IPS-NIHi11 (cell line): Measurements from ENCODE around the gene HDGFL1.

Source experiments
- DNase-seq: peaks from one replicate; pipeline ENCODE4 v3.0.0; 2012; ENCODE audit warnings: mixed read lengths, low spot score

The HDGFL1 gene

GRCh38 chr6:22569281-22570184, at the start of gene HDGFL1:
Gene HDGFL1 (plus strand): TSS chr6:22569566. CDS start chr6:22569576, 10 bp downstream.
- DNase-seq, result peak; percentile 11

DNA sequence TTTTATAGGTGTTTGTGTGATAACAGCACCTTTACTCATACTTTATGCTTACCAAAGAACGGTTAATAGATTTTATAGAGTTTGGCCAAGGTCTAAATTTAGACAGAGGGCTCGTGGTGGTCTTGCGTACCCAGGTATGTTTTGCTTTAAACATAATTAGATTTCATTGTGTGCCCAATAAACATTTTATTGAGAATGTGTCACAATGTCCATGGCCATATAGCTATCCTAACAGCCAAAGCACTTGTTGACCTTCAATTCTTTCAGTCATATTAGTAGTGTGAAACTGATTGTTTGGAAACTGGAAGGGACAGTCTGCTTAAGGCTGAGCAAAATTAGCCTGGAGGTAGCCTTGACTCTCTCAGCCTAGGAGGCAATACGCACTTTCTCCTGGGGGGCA, 48.3 kb upstream of the HDGFL1 start:
- no peak for DNase-seq

- DNase-seq, result no peak
Measured at GRCh38 chr6:22526736-22527135, 42.6 kb upstream of the HDGFL1 start.

- no peak for DNase-seq
Measured at GRCh38 chr6:22529866-22530265, 39.5 kb upstream of the HDGFL1 start.

DNA sequence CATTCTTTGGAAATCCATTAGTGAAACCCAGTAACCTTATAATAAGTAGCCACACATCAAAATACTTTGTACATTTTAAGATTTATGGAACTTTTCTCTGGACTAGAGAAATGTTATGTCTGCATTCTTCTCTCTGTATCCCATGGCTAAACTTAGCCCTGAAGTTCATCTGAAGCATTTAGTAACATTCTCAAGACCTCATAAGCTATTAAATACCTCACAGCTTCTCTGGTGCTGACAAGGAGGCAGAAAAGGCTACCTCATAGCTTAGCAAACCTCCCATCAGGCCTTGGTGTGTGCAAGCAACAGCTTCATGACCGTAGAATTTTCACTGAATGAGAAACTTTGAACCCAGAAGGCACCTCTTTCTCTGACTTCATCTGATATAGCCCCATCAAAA, 38.9 kb upstream of the HDGFL1 start:
- no peak for DNase-seq

DNA sequence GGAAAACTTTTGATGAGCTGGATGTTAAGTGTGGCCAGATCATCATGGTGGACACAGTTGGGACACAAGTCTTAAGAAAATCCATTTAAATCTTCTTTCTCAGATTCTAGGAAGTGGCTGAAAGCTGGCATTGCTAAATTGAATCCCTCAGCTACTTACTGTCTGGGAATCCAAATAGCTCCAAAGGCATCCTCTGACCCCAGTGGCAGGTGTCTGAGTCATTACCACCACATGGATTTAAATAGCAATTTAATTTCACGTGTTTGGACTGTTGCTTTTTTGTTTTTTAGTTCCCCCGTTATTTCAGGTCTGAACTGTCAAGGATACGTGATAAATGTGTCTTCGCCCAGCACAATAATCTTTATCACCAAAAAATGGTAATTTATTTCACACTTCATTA, 33.2 kb upstream of the HDGFL1 start:
- no peak for DNase-seq

GRCh38 chr6:22544476-22544875, 24.9 kb upstream of the HDGFL1 start:
- DNase-seq, result no peak

GRCh38 chr6:22545051-22545450, 24.3 kb upstream of the HDGFL1 start:
- DNase-seq, result no peak

GRCh38 chr6:22546236-22546635, 23.1 kb upstream of the HDGFL1 start:
- DNase-seq, result no peak

DNA sequence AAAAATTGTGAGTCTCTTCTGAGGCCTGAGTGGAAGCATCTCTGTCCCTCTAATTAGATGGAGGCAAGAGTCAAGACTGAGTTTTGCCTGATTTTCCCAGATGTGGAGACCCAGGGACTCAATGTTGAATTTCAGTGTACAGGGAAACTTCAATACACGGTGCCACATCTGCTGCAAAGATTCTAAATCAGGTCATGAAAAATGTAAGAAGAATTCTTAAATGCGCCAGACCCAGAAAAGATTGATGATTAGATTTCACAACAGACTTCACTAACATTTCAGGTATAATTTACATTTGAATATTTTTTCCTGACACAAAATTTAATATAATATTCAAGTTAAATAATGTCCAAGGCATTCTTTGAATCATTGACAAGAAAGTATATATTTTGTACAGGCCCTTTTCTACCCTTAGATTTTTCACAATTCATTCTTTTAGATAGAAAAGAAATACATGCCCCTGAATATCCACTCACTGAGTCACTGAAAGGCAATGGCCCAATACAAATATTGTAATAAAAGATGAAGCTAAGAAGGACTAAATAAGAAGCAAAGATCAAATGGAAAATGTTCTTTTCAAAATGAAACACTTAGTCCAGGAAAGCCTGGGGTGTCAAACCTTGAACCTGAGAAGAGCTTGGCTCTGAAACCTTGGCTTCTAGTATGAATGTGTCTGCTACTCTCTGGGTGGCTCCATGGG, 18.2 kb upstream of the HDGFL1 start:
- DNase-seq, result no peak

- DNase-seq, result no peak
Measured at GRCh38 chr6:22556266-22556665, 13.1 kb upstream of the HDGFL1 start.

- DNase-seq, result no peak
Measured at GRCh38 chr6:22557007-22557406, 12.4 kb upstream of the HDGFL1 start.

DNA sequence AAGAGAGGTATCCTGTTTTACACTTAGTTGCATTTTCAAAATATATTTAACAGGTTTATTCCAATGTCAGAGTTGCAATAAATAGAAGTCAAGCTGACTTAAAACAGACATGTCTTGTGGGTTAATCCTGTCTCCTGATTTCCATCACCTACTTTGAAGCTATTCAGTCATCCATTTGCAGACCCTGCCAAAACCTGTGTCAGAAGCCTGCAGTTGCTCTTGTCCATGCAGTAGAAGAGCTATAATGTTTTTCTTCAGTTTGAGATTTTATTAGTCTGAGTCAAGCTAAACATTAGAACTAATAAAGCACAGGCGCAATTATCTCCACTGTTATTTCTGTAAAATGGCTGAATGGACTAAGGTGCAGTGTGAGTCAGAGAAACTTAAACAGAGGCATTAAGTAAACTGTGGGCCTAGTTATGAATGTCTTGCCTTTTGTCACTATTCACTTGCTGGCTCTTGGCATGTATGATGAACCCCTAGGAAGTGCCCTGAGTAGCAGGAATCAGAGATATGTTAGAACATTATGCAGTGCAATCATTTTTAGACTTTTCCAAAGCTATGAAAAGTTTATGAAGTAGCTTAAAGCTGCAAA, 11.0 kb upstream of the HDGFL1 start:
- DNase-seq, result no peak

GRCh38 chr6:22568854-22569253, 512 bp upstream of the HDGFL1 start:
- no peak for DNase-seq

GRCh38 chr6:22570185-22570551, 802 bp downstream of the HDGFL1 start:
- no peak for DNase-seq

GRCh38 chr6:22575190-22575589, 5.8 kb downstream of the HDGFL1 start:
- DNase-seq, result no peak

DNA sequence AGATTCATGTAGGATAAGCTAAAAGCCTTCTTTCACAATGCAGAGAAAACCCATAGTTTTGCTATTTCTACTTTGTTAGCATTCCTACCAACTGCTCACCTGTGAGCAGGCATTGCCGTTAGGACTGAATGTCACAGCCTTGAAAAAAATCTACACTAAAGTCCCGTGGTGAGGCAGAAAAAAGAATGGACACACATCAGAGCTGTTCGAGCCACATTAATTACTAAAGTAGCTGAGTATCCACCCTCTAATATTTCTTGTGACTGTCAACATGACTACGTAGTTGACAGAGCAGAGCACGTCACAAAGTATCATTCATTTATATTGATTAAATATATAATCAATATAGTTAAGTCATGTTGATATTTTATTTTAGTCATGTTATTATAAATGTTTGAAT, 10.1 kb downstream of the HDGFL1 start:
- DNase-seq, result no peak

DNA sequence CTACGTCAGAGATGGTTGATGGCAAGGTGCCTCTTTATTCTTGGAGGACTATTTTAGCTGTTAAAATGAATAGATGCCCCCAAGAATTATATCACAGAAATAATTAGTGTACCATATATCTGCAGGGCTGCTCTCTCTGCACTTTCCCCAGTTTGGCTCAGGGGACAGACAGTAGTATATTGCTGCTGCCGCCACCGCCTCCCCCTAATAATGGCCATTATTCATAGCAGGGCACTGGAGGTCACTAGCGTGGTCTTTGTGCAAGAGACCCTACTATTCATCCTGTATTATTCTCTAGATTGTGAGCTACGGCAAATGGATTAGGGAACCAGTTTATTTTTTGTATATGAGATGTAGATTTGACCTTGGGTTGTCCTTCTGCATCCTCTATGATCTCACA, 11.0 kb downstream of the HDGFL1 start:
- no peak for DNase-seq

GRCh38 chr6:22582417-22583205, 13.2 kb downstream of the HDGFL1 start:
- no peak for DNase-seq

GRCh38 chr6:22583230-22583629, 13.9 kb downstream of the HDGFL1 start:
- DNase-seq, result no peak

DNA sequence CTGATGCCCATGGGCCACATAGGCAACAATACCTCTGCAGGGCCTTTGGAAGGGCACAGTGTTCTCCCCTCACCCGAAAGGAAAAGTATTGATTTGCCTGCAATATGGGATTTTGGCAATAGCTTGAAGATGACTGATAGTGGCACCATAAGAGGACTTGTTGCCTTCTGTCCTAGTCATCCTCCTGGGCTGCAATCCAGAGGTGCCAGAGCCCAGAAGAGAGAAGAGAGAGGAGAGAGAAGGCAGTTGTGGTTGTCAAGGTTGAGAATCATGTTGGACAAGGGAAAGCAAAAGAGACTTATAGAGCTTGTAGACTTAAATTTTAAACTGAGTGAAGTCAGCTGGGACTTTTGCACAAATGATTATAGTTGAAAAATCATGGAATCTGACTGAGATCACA, 14.6 kb downstream of the HDGFL1 start:
- DNase-seq, result no peak

DNA sequence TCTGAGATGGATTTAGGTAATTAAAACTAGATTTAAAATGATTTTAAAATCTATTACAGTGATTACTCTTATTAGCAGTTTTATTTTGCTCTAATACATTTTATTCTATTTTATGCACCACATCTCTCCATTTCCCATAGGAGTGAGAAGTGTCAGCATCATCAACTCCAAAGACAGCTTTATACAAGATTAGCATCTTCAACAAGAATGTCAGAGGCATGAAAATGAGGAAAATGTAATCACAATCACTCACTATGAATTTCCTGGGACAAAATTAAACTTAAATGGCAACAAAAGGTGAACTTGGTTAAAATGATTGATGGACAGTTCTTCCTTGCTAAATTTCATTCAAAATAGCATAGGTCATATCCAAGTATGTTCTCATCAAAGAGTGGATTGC, 19.8 kb downstream of the HDGFL1 start:
- DNase-seq, result no peak
